Kidney glomerular epithelial cell (primary cell): ENCODE measurements around the gene IFIT1B.
"Not testable (repeated sequence)": the region's sequence is repeated elsewhere in the genome, so short reads cannot be mapped to it uniquely, and the experiment has no call there.

ENCODE experiments used
- DNase-seq: peaks from one replicate; lab custom pipeline; 2025; lab: John Stamatoyannopoulos, UW

The IFIT1B gene

DNA sequence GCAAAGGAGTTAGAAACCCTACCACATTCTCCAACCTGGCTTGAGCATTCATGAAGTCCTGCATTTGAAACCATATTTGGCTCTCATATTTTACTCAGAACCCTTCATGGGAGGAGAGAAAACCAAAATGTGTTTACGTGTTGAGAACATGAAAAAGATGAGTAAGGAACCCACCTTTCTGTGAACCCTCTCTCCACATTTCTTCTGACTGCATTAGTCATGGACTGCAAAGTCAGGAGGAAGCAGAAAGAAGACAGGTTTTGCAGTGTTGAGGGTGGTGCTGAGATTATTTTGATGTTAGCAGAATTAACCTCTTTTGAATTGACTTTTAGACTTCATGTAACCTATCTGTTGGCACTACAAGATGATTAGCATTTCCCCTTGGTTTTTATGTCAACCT is 4.9 kb downstream of the IFIT1B start:
- no peak for DNase-seq

DNA sequence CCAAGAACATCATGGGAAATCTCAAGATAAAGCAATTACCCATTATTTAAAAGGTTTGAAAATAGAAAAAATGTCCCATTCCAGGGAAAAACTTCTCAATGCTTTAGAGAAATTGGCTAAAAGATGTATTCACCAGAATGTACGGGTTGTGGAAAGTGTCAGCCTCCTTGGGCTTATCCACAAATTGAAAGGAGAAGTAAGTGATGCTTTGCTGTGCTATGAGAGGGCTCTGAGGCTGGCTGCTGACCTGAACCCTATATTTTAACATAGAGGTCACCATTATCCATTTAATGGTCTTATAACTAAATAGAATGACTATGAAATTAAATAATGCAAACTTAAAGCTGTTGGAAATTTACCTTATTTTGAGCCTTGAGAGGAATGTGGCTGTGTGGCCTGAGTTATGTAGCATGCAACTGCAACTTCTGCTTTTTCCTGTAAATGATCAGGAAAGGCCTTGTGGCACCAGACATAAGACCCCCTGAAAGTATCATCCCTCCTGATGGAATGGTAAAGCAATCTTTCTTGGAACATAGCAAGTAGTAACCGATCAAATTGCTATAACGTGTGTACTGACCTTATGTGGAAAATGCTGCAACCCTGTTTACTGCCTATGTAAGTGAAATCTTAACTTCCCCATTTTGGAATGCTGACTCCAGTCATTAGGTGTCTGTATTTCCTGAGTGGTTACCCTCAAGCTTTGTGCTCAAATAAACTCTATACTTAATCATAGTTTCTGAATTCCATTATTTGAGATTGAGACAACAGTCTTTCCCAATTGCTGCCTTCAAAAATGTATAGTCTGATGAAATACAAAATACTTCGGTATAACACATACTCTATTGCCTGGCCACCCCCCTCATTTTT is 6.9 kb downstream of the IFIT1B start:
- DNase-seq = no peak

DNA sequence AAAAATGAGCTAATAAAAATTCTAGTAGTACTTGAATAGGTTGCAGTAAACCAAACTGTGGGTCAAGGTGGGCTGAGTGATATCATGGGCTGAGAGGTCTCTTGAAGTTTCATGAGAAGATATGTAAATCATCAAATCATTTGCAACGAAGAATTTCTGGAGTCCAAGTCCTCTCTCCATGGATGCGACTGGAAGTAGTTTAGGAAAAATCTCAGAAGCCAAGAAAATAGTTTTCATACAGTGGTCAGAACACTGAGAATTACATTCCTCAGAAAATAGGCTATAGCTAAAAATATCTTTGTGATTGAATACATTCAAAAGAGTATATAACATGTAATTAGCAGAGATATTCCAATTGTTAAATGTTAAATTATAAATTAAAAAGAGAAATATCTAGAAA is 10.9 kb downstream of the IFIT1B start:
- DNase-seq = no peak

DNA sequence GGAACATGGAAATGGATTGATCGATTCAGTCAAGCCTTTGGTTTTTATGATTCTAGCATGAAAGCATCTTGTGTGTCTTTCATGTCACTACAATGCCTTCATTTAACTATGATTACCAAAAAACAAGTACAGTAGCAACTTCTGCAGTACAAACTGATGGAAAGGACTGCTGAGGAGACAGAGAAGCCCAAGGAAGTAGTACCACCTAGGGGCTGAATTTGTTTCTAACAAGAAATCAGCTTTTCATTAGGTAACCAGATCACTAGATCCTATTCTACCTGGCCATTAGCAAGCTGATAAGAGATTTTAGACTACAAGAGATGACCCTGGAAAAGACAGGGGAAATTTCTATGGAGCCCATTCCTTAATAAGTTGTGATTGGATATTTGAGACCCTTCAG is 11.4 kb downstream of the IFIT1B start:
- DNase-seq = no peak

DNA sequence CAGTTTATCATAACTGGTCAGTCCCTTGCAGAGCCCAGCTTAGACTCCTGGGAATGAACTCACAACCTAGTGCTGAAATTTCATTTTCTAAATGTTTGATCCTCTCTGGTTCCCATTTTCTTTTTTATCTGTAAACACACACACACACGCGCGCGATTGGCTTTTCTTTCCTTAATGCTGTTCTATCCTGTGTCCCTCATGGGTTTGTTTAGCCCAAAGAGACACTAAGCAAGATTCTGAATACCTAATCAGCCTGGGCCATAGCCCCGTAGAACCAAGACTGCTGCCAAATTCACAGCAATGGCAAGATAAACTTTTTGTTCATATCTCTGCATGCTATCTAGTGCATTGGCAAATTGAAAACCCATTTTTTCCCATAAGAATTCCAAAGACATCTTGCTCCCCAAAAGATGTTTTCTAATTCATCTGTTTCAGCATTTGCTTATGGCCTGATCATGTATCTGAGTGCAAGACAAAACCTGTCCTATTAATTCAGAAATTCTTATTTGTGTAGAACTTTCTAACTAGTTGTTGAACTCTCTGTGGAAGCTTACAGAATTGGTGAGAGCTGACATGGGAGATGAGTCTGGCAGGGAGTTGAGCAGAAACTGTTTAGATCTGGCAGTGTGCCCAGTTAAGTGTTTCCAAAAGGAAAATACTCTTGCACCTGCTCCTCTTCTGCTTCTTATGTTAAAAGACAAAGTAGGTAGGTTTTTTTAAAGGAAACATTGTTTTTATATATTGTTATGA is 12.8 kb downstream of the IFIT1B start:
- DNase-seq = no peak

DNA sequence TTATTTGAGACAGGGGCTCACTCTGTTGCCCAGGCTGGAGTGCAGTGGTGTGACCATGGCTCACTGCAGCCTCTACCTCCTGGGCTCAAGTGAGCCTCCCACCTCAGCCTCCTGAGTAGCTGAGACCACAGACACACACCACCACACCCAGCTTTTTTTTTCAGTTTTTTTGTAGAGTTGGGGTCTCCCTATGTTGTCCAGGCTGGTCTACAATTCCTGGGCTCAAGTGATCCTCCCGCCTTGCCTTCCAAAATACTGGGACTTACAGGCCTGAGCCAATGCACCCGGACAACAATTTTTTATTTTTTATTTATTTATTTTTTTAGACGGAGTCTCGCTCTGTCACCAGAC is 13.3 kb downstream of the IFIT1B start:
- not testable (repeated sequence) for DNase-seq

DNA sequence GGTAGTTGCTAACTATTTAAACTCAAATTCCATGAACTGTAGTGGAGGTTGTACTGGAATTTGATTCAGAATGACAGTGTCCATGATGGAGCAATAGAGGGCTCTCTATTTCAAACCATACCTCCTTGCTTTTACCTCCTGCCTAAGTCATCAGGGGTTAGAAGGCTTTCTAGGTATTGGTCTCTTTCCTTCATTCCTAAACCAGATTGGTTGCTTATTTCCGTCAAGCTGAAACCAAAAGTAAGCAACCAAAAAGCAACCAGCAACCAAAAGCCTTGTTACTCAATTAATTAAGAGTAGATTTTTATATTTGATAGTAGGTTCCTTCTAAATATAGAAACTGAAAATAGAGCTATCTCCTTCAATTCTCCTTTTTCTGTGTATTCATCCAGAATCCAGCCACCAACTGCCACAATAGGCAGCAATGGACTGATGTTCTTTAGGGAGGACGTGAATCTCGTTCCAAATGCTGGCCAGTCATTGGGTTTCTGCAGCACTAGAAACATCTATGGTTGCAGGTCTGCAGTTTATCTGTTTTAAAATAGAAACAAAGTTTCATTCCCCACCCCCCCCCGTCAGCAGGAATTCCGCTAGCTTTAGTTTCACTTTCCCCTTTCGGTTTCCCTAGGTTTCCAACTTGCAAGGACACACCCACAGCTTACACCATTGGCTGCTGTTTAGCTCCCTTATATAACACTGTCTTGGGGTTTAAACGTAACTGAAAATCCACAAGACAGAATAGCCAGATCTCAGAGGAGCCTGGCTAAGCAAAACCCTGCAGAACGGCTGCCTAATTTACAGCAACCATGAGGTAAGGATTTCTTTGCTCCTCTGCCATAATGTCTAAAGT is 14.3 kb downstream of the IFIT1B start, which contains the start of gene IFIT1:
IFIT1 (plus strand) TSS at position 717 of the 850 bp plus-strand sequence; CDS start at position 807, 90 bp downstream.
- DNase-seq = peak; percentile 75

DNA sequence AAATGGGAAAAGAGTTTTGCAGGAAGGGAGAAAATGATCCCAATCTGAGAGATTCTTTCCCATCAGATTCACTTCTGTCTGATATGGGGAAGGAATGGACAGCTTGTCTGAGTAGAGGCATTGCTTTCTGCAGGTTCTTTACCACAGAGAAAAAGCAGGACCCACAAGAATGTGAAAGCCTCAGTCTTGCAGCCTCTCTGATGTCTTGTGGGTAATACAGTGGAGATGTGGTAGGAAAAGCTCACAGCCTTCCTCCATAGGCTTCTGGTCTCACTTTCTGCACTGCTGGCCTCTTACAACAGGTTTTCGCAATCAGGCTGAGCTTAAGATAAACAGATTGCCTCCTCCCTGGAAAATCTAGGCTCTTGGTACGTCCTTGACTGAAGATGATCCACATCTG is 15.1 kb downstream of the IFIT1B start:
- DNase-seq = peak; percentile 73

DNA sequence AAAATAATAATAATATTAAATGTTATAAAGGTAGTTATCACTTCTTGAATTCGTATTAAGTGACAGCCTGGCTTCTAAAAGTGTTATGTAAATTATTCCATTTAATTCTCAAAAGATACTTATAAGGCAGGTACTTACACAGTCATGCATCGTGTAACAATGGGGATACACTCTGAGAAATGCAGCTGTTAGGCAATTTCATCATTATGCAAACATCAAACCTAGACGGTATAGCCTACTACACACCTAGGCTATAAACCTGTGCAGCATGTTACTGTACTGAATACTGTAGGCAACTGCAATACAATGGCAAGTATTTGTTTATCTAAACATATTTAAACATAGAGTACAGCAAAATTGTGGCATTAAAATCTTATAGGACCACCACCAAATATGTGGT is 16.0 kb downstream of the IFIT1B start:
- DNase-seq = no peak

DNA sequence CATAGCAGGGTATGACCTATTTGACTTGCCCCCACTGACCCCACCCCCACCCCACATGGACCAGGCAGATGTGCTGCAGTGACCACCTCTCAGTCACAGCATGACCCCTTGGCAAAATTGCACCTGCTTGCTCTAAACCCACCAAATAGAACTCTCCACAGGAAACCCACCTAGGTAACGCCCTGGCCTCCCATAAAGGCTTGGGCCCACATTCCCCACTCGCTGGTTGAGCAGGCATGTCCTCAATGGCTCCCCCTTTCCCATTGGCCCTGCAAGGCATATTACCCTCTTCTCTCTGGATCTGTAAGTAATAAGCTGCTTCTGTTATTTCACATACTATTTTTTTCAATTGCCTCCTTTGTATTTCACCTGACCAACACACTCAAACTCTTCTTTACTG is 17.3 kb downstream of the IFIT1B start:
- DNase-seq = no peak

DNA sequence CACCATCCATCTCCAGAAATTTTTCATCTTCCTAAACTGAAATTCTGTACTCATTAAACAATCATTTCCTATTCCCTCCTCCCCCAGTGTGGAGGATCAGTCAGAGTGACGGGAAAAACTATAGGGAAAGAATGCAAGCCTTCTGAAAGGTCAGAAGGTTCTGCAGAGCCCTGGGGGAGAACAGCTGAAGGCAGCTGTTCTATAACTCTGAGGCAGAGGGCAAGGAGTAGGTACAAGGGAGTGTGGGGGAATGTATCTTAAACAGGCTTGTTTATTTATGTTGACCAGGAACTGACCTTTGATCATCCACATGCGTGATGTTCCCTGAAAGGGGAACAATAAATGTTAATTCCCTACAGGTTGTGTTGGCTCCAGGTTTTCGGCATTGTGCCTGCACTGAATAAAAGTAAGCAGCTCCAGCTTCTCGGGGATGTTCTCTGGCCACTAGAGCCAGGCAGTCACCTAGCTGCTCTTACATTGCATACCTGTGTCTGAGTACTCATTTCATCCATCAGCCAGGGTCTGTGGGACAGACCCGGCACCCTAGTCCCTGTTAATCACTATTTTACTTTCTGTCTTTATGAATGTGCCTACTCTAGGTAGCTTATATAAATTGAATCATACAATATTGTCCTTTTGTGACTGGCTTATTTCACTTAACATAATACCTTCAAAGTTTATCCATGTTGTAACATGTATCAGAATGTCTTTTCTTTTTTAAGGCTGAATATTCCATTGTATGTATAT is 20.3 kb downstream of the IFIT1B start:
- no peak for DNase-seq

DNA sequence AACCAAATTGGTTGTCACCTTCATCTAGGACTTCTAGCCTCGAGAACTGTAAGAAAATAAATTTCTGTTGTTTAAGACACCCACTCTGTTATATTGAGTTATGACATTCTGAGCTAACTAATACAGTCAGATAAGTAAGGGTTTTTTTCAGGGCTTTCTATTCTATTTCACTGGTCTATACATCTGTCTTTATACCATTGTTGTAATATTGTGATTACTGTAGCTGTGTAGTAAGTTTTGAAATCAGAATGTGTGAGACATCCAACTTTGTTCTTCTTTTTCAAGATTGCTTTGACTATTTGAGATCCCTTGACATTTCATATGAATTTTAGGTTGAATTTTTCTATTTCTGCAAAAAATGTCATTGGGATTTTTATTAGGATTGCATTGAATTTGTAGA is 22.1 kb downstream of the IFIT1B start:
- no peak for DNase-seq

DNA sequence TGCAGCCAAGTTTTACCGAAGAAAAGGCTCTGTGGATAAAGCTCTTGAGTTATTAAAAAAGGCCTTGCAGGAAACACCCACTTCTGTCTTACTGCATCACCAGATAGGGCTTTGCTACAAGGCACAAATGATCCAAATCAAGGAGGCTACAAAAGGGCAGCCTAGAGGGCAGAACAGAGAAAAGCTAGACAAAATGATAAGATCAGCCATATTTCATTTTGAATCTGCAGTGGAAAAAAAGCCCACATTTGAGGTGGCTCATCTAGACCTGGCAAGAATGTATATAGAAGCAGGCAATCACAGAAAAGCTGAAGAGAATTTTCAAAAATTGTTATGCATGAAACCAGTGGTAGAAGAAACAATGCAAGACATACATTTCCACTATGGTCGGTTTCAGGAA is 25.2 kb downstream of the IFIT1B start:
- no peak for DNase-seq

DNA sequence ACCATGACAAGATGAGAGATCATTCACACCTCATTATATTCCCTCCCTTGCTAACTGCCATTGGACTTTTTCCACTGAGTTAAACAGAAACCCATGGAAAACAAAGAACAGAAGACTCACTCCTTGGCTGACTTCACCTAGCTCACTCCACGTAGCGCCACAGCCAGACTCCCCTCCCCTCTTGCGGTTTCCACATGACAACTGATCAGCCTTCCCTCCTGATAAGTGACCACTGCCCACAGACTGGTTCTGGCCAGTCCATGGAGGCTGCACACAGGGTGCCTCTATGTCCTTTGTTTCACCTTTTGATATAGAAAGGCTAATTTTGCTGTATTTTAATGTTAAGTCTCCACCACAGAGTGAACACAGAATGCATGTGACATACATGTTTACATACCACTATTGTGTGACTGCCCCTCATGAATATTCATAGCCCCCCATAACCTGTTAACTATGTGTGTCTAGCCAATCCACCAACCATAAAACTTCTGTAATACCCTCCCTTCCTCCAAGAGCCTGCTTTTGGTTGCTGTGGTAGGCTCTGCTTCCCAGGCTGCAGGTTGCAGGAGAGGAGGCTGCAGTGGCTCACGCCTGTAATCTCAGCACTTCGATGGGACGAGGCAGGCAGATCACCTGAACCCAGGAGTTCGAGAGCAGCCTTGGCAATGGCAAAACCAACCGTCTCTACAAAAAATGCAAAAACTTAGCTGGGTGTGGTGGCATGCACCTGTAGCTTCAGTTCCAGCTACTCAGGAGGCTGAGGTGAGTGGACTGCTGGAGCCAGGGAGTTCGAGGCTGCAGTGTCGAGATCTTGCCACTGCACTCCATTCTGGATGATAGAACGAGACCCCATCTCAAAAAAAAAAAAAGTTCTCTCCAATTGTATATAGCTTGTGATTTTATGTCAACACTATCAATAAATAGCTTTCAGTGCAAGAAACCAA is 26.5 kb downstream of the IFIT1B start:
- peak; percentile 48 for DNase-seq

DNA sequence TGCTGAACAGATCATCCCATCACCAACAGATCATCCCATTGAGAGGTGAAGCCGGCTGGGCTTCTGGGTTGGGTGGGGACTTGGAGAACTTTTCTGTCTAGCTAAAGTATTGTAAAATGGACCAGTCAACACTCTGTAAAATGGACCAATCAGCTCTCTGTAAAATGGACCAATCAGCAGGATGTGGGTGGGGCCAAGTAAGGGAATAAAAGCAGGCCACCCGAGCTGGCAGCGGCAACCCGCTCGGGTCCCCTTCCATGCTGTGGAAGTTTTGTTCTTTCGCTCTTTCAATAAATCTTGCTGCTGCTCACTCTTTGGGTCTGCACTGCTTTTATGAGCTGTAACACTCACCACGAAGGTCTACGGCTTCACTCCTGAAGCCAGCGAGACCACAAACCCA is 28.3 kb downstream of the IFIT1B start:
- DNase-seq = not testable (repeated sequence)

DNA sequence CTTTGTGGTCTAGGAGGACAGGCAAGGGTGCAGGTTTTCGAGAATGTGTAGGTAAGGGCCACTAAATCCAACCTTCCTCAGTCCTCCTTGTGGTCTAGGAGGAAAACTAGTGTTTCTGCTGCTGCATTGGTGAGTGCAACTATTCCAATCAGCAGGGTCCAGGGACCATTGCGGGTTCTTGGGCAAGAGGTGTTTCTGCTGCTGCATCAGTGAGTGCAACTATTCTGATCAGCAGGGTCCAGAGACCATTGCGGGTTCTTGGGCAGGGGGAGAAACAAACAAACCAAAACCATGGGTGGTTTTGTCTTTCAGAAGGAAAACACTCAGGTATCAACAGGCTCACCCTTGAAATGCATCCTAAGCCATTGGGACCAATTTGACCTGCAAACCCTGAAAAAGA is 29.9 kb downstream of the IFIT1B start:
- DNase-seq = not testable (repeated sequence)

DNA sequence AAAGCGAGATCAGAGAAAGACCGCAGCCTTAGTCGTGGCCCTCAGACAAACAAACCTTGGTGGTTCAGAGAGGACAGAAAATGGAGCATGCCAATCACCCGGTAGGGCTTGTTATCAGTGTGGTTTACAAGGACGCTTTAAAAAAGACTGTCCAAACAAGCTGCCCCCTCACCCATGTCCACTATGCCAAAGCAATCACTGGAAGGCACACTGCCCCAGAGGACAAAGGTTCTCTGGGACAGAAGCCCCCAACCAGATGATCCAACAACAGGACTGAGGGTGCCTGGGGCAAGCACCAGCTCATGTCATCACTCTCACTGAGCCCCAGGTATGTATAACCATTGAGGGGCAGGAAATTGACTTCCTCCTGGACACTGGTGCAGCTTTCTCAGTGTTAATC is 31.4 kb downstream of the IFIT1B start:
- not testable (repeated sequence) for DNase-seq

DNA sequence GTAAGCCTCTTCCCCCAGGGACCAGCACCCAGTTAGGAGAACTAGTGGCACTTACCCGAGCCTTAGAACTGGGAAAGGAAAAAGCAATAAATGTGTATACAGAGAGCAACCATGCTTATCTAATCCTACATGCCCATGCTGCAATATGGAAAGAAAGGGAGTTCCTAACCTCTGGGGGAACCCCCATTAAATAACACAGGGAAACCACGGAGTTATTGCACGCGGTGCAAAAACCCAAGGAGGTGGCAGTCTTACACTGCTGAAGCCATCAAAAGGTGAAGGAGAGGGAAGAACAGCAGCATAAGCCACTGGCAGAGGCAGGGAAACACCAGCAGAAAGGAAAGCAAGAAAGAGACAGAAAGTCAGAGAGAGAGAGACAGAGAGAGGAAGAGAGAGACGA is 32.7 kb downstream of the IFIT1B start:
- not testable (repeated sequence) for DNase-seq

DNA sequence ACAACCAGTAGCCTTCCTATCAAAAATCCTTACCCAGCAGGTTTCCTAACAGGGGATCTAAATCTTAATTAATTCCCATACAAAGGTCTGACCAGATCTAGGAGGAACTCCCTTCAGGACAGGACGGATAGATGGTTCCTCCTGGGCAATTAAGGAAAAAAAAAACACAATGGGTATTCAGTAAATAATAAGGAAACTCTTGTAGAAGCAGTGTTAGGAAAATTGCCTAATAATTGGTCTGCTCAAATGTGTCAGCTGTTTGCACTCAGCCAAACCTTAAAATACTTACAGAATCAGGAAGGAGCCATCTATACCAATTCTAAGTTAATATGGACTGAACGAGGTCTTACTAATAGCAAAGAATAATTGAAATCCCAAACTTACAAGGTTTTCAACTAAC is 33.3 kb downstream of the IFIT1B start:
- DNase-seq = not testable (repeated sequence)

DNA sequence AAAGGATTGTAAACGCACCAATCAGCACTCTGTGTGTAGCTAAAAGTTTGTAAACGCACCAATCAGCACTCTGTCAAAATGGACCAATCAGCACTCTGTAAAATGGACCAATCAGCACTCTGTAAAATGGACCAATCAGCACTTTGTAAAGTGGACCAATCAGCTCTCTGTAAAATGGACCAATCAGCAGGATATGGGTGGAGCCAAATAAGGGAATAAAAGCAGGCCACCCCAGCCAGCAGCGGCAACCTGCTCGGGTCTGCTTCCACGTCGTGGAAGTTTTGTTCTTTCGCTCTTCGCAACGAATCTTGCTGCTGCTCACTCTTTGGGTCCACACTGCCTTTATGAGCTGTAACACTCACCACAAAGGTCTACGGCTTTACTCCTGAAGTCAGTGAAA is 34.4 kb downstream of the IFIT1B start:
- not testable (repeated sequence) for DNase-seq
